NB4 (cell line): ENCODE measurements around the gene LAG3.

Source experiments
- CTCF ChIP-seq: IDR thresholded peaks from one replicate; pipeline ENCODE4 v1.5.1; 2012; ENCODE audit warnings: low read depth, low read length
- MAX ChIP-seq: IDR thresholded peaks from 2 replicates; pipeline ENCODE4 v1.6.1; 2011; ENCODE audit warnings: low read depth, low read length
- MYC ChIP-seq: IDR thresholded peaks from 2 replicates; pipeline ENCODE4 v1.6.1; 2011; ENCODE audit warnings: low read depth, low read length
- POLR2A ChIP-seq: IDR thresholded peaks from 2 replicates; pipeline ENCODE4 v1.6.1; 2011; ENCODE audit warnings: mild to moderate bottlenecking; ENCODE audit not compliant: insufficient read length; ENCODE audit errors: extremely low read depth

GRCh38 chr12:6796576-6796975 lies 24.3 kb downstream of the LAG3 start:
- no peak for TF ChIP-seq CTCF
- no peak for TF ChIP-seq POLR2A
- TF ChIP-seq MYC: no peak
- no peak for TF ChIP-seq MAX
